ENCODE data around the gene PJA2.

GRCh38 chr5:109378095-109378494 lies 31.7 kb downstream of the PJA2 start:
- TF ChIP-seq POLR2A (IDR thresholded peaks at IDR 0.05), result no peak
- TF ChIP-seq POLR2AphosphoS5 (IDR thresholded peaks at IDR 0.05), result no peak
- no peak for TF ChIP-seq CTCF (IDR thresholded peaks at IDR 0.05)

Data from breast epithelium (tissue), 3 donors.